HepG2 (cell line): ENCODE measurements around the gene ZNF444. TPM values are rescaled to one million over a fixed set of nuclear protein-coding genes. Genes with fewer than 3 reads are reported as not detected.

ENCODE experiments used
- GPN1 ChIP-seq: sonication (generic); formaldehyde crosslinking; IDR thresholded peaks from 2 replicates; pipeline ENCODE4 v1.5.1; 2020; ENCODE audit warnings: missing genetic modification reagents, borderline replicate concordance
- GTF2F1 ChIP-seq: fragments of 150-350 bp; IDR thresholded peaks from 2 replicates; pipeline ENCODE4 v1.6.1; 2014; ENCODE audit warnings: low read length
- HMGXB4 ChIP-seq, 2 experiments: sonication (generic) in 1 of 2; formaldehyde crosslinking in 1 of 2; IDR thresholded peaks; 2 replicates each; pipeline versions ENCODE4 v1.4.0 to v1.6.1; 2018 to 2020; ENCODE audit warnings: missing genetic modification reagents in 2 of 2, borderline replicate concordance in 1 of 2, low read depth in 1 of 2, mild to moderate bottlenecking in 1 of 2, missing biosample characterization in 1 of 2
- KDM5B ChIP-seq: sonication (generic); formaldehyde crosslinking; IDR thresholded peaks from 2 replicates; pipeline ENCODE4 v1.4.0; 2020; ENCODE audit warnings: missing genetic modification reagents, mild to moderate bottlenecking, borderline replicate concordance
- LRRFIP1 ChIP-seq: sonication (generic); formaldehyde crosslinking; conservative IDR thresholded peaks from 2 replicates; pipeline ENCODE4 v1.4.0; 2020; ENCODE audit warnings: missing genetic modification reagents
- MLLT10 ChIP-seq: sonication (generic); formaldehyde crosslinking; IDR thresholded peaks from 2 replicates; pipeline ENCODE4 v1.4.0; 2020; ENCODE audit warnings: missing genetic modification reagents
- NONO ChIP-seq, 2 experiments: fragments of 450-650 bp in 1 of 2; sonication (generic) in 1 of 2; formaldehyde crosslinking in 1 of 2; IDR thresholded peaks in 1 of 2; conservative IDR thresholded peaks in 1 of 2; 2 replicates each; pipeline versions ENCODE4 v1.6.1 to v1.8.0; 2017 to 2022; ENCODE audit warnings: mild to moderate bottlenecking in 1 of 2, missing genetic modification reagents in 1 of 2, moderate library complexity in 1 of 2
- PAF1 ChIP-seq: IDR thresholded peaks from 2 replicates; pipeline ENCODE4 v1.6.1; 2016; ENCODE audit warnings: missing genetic modification reagents, missing compliant biosample characterization
- SYNCRIP ChIP-seq: fragments of 200-400 bp; formaldehyde crosslinking; IDR thresholded peaks from 2 replicates; pipeline ENCODE4 v1.6.1; 2018; ENCODE audit warnings: mild to moderate bottlenecking, low read depth, low read length; ENCODE audit not compliant: insufficient read depth
- THAP8 ChIP-seq: sonication (generic); formaldehyde crosslinking; IDR thresholded peaks from 2 replicates; pipeline ENCODE4 v1.5.1; 2020; ENCODE audit warnings: missing genetic modification reagents, mild to moderate bottlenecking, borderline replicate concordance
- ZBTB46 ChIP-seq: sonication (generic); formaldehyde crosslinking; IDR thresholded peaks from 2 replicates; pipeline ENCODE4 v1.4.0; 2020; ENCODE audit warnings: mild to moderate bottlenecking, missing genetic modification reagents, borderline replicate concordance
- ZC3H4 ChIP-seq: sonication (generic); formaldehyde crosslinking; IDR thresholded peaks from 2 replicates; pipeline ENCODE4 v1.4.0; 2020; ENCODE audit warnings: missing genetic modification reagents, borderline replicate concordance
- ZFYVE20 ChIP-seq: sonication (generic); formaldehyde crosslinking; IDR thresholded peaks from 2 replicates; pipeline ENCODE4 v1.8.0; 2023; ENCODE audit warnings: low read depth, mild to moderate bottlenecking, moderate library complexity, missing genetic modification reagents, borderline replicate concordance
- ZNF12 ChIP-seq: sonication (generic); formaldehyde crosslinking; IDR thresholded peaks from 2 replicates; pipeline ENCODE4 v1.5.0; 2020; ENCODE audit warnings: missing genetic modification reagents
- ZNF24 ChIP-seq: fragments of 450-650 bp; IDR thresholded peaks from 2 replicates; pipeline ENCODE4 v1.6.1; 2017; ENCODE audit warnings: antibody characterized with exemption, mild to moderate bottlenecking
- ZNF354B ChIP-seq: sonication (generic); formaldehyde crosslinking; IDR thresholded peaks from 2 replicates; pipeline ENCODE4 v1.8.0; 2022; ENCODE audit warnings: mild to moderate bottlenecking, missing genetic modification reagents
- ZNF496 ChIP-seq: sonication (generic); formaldehyde crosslinking; IDR thresholded peaks from 2 replicates; pipeline ENCODE4 v1.8.1; 2023; ENCODE audit warnings: mild to moderate bottlenecking, moderate library complexity, missing genetic modification reagents; ENCODE audit not compliant: insufficient replicate concordance
- ZNF564 ChIP-seq: sonication (generic); formaldehyde crosslinking; IDR thresholded peaks from 2 replicates; pipeline ENCODE4 v1.8.1; 2023; ENCODE audit warnings: mild to moderate bottlenecking, missing genetic modification reagents
- ZNF704 ChIP-seq: sonication (generic); formaldehyde crosslinking; IDR thresholded peaks from 2 replicates; pipeline ENCODE4 v1.8.1; 2023; ENCODE audit warnings: mild to moderate bottlenecking, inconsistent platforms, moderate library complexity, missing genetic modification reagents, borderline replicate concordance
- ZNF790 ChIP-seq: sonication (generic); formaldehyde crosslinking; IDR thresholded peaks from 2 replicates; pipeline ENCODE4 v1.8.0; 2022; ENCODE audit warnings: missing genetic modification reagents, mild to moderate bottlenecking, borderline replicate concordance
- polyA plus RNA-seq, 8 experiments: library from polyadenylated mRNA; depleted of rRNA in 3 of 8; stranded (reverse) in 7 of 8; unstranded in 1 of 8; fragments of >200 nt; fragmentation: Illumina TruSeq in 4 of 8; extraction: Trizol in 4 of 8; gene quantifications; 2 replicates each; pipeline versions ENCODE4 v1.2.1 to v1.2.3, GENCODE V29; 2011 to 2016; ENCODE audit warnings: low read depth in 4 of 8, missing spikeins in 1 of 8, mixed read lengths in 1 of 8; ENCODE audit not compliant: insufficient read depth in 1 of 8
- total RNA-seq, 5 experiments: library from RNA; depleted of rRNA; stranded (reverse); fragments of >200 nt; fragmentation: Illumina TruSeq; extraction: Trizol; gene quantifications; 2 replicates each; pipeline ENCODE4 v1.2.3, GENCODE V29; 2016; ENCODE audit warnings: low read depth in 1 of 5

The ZNF444 gene
- total and polyA plus RNA-seq, 2 of the 13 experiments (the other 11 are each of a cell fraction or from before 2014, with no cell fraction given): 27.4 to 30.3 TPM

GRCh38 chr19:56140583-56141416 is at the start of gene ZNF444 (continued):
- TF ChIP-seq NONO (IDR thresholded peaks at IDR 0.05) (no peak), NONO (CRISPR knock-in tag; conservative IDR thresholded peaks at IDR 0.05) (peak; percentile 34; the same call in 1 of the 2 replicates), ZNF496 (no peak), GPN1 (CRISPR knock-in tag) (no peak), PAF1 (no peak), ZNF704 (CRISPR knock-in tag) (no peak), ZNF790 (no peak), GTF2F1 (no peak), ZBTB46 (no peak), SYNCRIP (no peak), HMGXB4 (CRISPR knock-in tag; IDR thresholded peaks at IDR 0.05; ENCODE audit: borderline replicate concordance in 1 of 2, low read depth in 1 of 2) (no peak; a peak in 1 of 4 replicates), ZNF12 (no peak), LRRFIP1 (CRISPR knock-in tag) (no peak), KDM5B (CRISPR knock-in tag) (peak; percentile 45; the same call in 1 of the 2 replicates), ZNF24 (no peak), ZNF354B (CRISPR knock-in tag) (no peak), ZFYVE20 (CRISPR knock-in tag) (no peak), ZNF564 (no peak), THAP8 (CRISPR knock-in tag) (no peak), MLLT10 (CRISPR knock-in tag) (no peak), ZC3H4 (CRISPR knock-in tag) (no peak)
